SK-N-SH (cell line): ENCODE data around the gene DKK1. TPM values are rescaled to one million over a fixed set of nuclear protein-coding genes. Genes with fewer than 3 reads are reported as not detected.

ENCODE experiments used
- CTCF ChIA-PET: fragments of 300-600, 350-600 bp; formaldehyde crosslinking; extraction: SDS; loops from one replicate; lab custom pipeline; 2021; lab: Yijun Ruan, JAX
- POLR2A ChIA-PET: fragments of 350-600 bp; sonication (Branson Sonifier 250); formaldehyde crosslinking; extraction: SDS; loops from one replicate; lab custom pipeline; 2020; ENCODE audit warnings: antibody characterized with exemption, inconsistent platforms; lab: Yijun Ruan, JAX
- DNase-seq: peaks from one replicate; pipeline ENCODE4 v3.0.0; 2012
- H2AFZ ChIP-seq: fragments of 200-600 bp; sonication (generic); 2 replicates; pipeline ENCODE4 v1.8.1; 2016; ENCODE audit warnings: antibody characterized with exemption, mild to moderate bottlenecking, low read depth
- H3F3A ChIP-seq: fragments of 200-600 bp; sonication (generic); replicated peaks from 2 replicates; pipeline ENCODE3; 2016; ENCODE audit warnings: antibody characterized with exemption, mild to moderate bottlenecking; ENCODE audit not compliant: insufficient read depth
- H3K27ac ChIP-seq, 2 experiments: fragments of 200-500 bp in 1 of 2; fragments of 200-600 bp in 1 of 2; sonication (Bioruptor generic) in 1 of 2; sonication (generic), shearing (Covaris generic) in 1 of 2; 2 replicates each; pipeline versions ENCODE4 v1.5.1 to v1.6.1; 2014 to 2016; ENCODE audit warnings: low read depth in 2 of 2, inconsistent platforms in 1 of 2, low read length in 1 of 2, mild to moderate bottlenecking in 1 of 2, mixed read lengths in 1 of 2
- H3K27me3 ChIP-seq: fragments of 200-600 bp; sonication (generic), shearing (Covaris generic); 2 replicates; pipeline ENCODE4 v1.6.1; 2016; ENCODE audit warnings: mixed run types; ENCODE audit not compliant: insufficient read depth
- H3K36me3 ChIP-seq, 2 experiments: fragments of 200-500 bp in 1 of 2; fragments of 200-600 bp in 1 of 2; sonication (Bioruptor generic) in 1 of 2; sonication (generic) in 1 of 2; replicated peaks in 1 of 2; 2 replicates each; pipeline versions ENCODE3 to v1.5.1; 2014 to 2016; ENCODE audit warnings: low read length in 1 of 2, mild to moderate bottlenecking in 1 of 2; ENCODE audit not compliant: insufficient read depth in 2 of 2, control insufficient read depth in 1 of 2
- H3K4me1 ChIP-seq, 2 experiments: fragments of 200-500 bp in 1 of 2; fragments of 200-600 bp in 1 of 2; sonication (Bioruptor generic) in 1 of 2; sonication (generic), shearing (Covaris generic) in 1 of 2; 2 replicates each; pipeline versions ENCODE4 v1.5.1 to v1.6.1; 2014 to 2016; ENCODE audit warnings: low read depth in 1 of 2, low read length in 1 of 2, mixed run types in 1 of 2; ENCODE audit not compliant: insufficient read depth in 2 of 2, control insufficient read depth in 1 of 2
- H3K4me2 ChIP-seq: fragments of 200-600 bp; sonication (generic), shearing (Covaris generic); 2 replicates; pipeline ENCODE4 v1.6.1; 2017; ENCODE audit warnings: mixed run types
- H3K4me3 ChIP-seq, 2 experiments: fragments of 200-500 bp in 1 of 2; fragments of 200-600 bp in 1 of 2; sonication (Bioruptor generic) in 1 of 2; sonication (generic), shearing (Covaris generic) in 1 of 2; 2 replicates each; pipeline versions ENCODE4 v1.5.1 to v1.8.1; 2014 to 2016; ENCODE audit warnings: low read depth in 2 of 2, inconsistent platforms in 1 of 2, low read length in 1 of 2, mild to moderate bottlenecking in 1 of 2, mixed read lengths in 1 of 2, moderate library complexity in 1 of 2
- H3K79me2 ChIP-seq: fragments of 200-600 bp; sonication (generic); 2 replicates; pipeline ENCODE4 v1.8.1; 2017; ENCODE audit warnings: mild to moderate bottlenecking; ENCODE audit not compliant: insufficient read depth
- H3K9ac ChIP-seq: fragments of 200-600 bp; sonication (generic); 2 replicates; pipeline ENCODE4 v1.6.1; 2017; ENCODE audit warnings: mixed run types
- H3K9me2 ChIP-seq: fragments of 200-600 bp; sonication (generic); 2 replicates; pipeline ENCODE4 v1.6.1; 2017; ENCODE audit warnings: mixed run types
- H3K9me3 ChIP-seq: fragments of 200-600 bp; sonication (generic); 2 replicates; pipeline ENCODE4 v1.6.1; 2017; ENCODE audit warnings: mixed run types, mild to moderate bottlenecking, moderate library complexity
- H4K20me1 ChIP-seq: fragments of 200-600 bp; sonication (generic); 2 replicates; pipeline ENCODE4 v1.6.1; 2017; ENCODE audit warnings: mild to moderate bottlenecking, mixed run types; ENCODE audit not compliant: insufficient read depth
- FOXM1 ChIP-seq: IDR thresholded peaks from 2 replicates; pipeline ENCODE4 v1.4.0; 2012; ENCODE audit warnings: low read depth, mild to moderate bottlenecking
- JUND ChIP-seq: IDR thresholded peaks from 2 replicates; pipeline ENCODE4 v1.4.0; 2012
- NRF1 ChIP-seq: IDR thresholded peaks from 2 replicates; pipeline ENCODE4 v1.6.1; 2012; ENCODE audit warnings: low read depth, mild to moderate bottlenecking, low read length
- RAD21 ChIP-seq: IDR thresholded peaks from 2 replicates; pipeline ENCODE4 v1.6.1; 2012; ENCODE audit warnings: mild to moderate bottlenecking, low read length
- RFX5 ChIP-seq: IDR thresholded peaks from 2 replicates; pipeline ENCODE4 v1.6.1; 2012; ENCODE audit warnings: mild to moderate bottlenecking, improper control_type of control experiment, low read length
- TEAD4 ChIP-seq: IDR thresholded peaks from 2 replicates; pipeline ENCODE4 v1.4.0; 2012; ENCODE audit warnings: mild to moderate bottlenecking, borderline replicate concordance; ENCODE audit not compliant: insufficient read depth
- WGBS: methylation state at CpG from one replicate; pipeline ENCODE4 v1.1.6; 2017; ENCODE audit warnings: low lambda C conversion rate; 5-methylcytosine and 5-hydroxymethylcytosine counted together
- polyA plus RNA-seq, 3 experiments: library from polyadenylated mRNA; depleted of rRNA; stranded (reverse); fragments of >200 nt; gene quantifications; 2 replicates each; pipeline ENCODE4 v1.2.3, GENCODE V29; 2012
- TF ChIP-seq, protein P1 (sequence below): IDR thresholded peaks from 2 replicates; pipeline ENCODE4 v1.4.0; 2012; ENCODE audit warnings: low read depth, borderline replicate concordance
- TF ChIP-seq, protein P2 (sequence below): IDR thresholded peaks from 2 replicates; pipeline ENCODE4; 2012
- TF ChIP-seq, protein P3 (sequence below): fragments of 150-350 bp; IDR thresholded peaks from 2 replicates; pipeline ENCODE4 v1.6.1; 2016; ENCODE audit warnings: mild to moderate bottlenecking, low read depth, low read length
- TF ChIP-seq, protein P4 (sequence below): IDR thresholded peaks from 2 replicates; pipeline ENCODE4 v1.6.1; 2012; ENCODE audit warnings: mild to moderate bottlenecking, low read depth, low read length, moderate library complexity
- TF ChIP-seq, protein P5 (sequence below): fragments of 150-350 bp; IDR thresholded peaks from 2 replicates; pipeline ENCODE4 v1.6.1; 2017; ENCODE audit warnings: antibody characterized with exemption, low read length, low read depth, borderline replicate concordance

The DKK1 gene
- polyA plus RNA-seq, 1 of the 3 experiments (the other 2 are of a cell fraction): 225 TPM

DNA sequence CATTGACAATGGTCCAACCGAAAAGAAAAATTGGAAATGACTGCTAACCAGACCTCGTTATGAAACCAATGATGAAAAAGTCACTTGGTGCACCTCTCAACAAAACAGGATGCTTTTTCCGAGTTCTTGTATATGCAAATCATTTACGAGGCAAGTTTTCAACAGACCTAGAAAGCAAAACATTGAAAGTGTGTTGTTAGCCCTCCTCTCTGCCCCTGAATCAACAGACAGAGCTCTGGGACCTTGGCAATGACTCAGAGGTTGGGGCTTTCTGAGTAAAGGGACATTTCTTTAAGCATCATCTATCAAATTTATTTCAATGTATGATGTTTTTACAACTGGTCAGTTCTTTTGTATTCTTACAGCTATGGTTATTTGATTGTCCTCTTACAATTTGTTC lies 16.3 kb upstream of the DKK1 start:
- POLR2A ChIA-PET: no interaction called here
- TF ChIP-seq, protein P1, sequence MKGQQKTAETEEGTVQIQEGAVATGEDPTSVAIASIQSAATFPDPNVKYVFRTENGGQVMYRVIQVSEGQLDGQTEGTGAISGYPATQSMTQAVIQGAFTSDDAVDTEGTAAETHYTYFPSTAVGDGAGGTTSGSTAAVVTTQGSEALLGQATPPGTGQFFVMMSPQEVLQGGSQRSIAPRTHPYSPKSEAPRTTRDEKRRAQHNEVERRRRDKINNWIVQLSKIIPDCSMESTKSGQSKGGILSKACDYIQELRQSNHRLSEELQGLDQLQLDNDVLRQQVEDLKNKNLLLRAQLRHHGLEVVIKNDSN: no peak
- TF ChIP-seq FOXM1 (no peak), JUND (no peak), TEAD4 (no peak), RFX5 (no peak)
- TF ChIP-seq, protein P2, sequence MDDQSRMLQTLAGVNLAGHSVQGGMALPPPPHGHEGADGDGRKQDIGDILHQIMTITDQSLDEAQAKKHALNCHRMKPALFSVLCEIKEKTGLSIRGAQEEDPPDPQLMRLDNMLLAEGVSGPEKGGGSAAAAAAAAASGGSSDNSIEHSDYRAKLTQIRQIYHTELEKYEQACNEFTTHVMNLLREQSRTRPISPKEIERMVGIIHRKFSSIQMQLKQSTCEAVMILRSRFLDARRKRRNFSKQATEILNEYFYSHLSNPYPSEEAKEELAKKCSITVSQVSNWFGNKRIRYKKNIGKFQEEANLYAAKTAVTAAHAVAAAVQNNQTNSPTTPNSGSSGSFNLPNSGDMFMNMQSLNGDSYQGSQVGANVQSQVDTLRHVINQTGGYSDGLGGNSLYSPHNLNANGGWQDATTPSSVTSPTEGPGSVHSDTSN: no peak
- TF ChIP-seq, protein P3, sequence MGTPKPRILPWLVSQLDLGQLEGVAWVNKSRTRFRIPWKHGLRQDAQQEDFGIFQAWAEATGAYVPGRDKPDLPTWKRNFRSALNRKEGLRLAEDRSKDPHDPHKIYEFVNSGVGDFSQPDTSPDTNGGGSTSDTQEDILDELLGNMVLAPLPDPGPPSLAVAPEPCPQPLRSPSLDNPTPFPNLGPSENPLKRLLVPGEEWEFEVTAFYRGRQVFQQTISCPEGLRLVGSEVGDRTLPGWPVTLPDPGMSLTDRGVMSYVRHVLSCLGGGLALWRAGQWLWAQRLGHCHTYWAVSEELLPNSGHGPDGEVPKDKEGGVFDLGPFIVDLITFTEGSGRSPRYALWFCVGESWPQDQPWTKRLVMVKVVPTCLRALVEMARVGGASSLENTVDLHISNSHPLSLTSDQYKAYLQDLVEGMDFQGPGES: no peak
- TF ChIP-seq, protein P4, sequence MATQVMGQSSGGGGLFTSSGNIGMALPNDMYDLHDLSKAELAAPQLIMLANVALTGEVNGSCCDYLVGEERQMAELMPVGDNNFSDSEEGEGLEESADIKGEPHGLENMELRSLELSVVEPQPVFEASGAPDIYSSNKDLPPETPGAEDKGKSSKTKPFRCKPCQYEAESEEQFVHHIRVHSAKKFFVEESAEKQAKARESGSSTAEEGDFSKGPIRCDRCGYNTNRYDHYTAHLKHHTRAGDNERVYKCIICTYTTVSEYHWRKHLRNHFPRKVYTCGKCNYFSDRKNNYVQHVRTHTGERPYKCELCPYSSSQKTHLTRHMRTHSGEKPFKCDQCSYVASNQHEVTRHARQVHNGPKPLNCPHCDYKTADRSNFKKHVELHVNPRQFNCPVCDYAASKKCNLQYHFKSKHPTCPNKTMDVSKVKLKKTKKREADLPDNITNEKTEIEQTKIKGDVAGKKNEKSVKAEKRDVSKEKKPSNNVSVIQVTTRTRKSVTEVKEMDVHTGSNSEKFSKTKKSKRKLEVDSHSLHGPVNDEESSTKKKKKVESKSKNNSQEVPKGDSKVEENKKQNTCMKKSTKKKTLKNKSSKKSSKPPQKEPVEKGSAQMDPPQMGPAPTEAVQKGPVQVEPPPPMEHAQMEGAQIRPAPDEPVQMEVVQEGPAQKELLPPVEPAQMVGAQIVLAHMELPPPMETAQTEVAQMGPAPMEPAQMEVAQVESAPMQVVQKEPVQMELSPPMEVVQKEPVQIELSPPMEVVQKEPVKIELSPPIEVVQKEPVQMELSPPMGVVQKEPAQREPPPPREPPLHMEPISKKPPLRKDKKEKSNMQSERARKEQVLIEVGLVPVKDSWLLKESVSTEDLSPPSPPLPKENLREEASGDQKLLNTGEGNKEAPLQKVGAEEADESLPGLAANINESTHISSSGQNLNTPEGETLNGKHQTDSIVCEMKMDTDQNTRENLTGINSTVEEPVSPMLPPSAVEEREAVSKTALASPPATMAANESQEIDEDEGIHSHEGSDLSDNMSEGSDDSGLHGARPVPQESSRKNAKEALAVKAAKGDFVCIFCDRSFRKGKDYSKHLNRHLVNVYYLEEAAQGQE: no peak

DNA sequence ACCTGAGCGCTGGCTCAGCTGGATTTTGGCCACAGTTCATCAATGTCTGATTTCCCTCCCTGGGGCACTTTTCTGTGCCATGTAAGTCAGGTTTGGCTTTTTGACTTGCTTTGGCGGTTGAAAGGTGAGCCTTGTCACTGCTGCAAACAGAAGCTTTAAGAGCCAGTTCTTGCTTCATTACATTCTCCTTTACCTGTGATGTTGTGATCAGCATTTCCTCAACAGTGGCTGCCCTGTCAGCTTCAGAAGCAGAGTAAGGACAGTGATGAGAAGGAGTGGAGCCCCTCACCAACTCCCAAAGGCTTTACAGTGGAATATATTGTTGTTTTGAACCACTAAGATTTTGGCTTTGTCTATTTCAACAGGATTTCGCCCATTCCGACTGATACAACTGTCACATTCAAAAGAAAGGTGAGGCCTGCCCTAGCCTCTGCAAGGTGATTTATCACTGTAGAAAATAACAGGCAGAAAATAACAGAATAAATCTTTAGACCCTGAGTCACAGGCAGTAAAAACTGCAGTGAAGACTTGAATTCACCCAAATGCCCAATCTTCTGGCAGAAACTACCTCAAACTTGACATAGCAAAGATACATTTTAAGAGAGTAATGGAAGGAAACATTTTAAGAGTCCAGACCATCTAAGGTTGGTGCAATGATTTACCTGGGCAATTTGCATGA lies 13.3 kb upstream of the DKK1 start:
- Histone ChIP-seq H2AFZ (no peak overlapping the region), H3K36me3 (no peaks in the 10 kb centered on the region), H3K27ac (no peak overlapping the region), H3K9ac (no peak overlapping the region), H3K4me3 (no peak overlapping the region), H3K27me3 (no peaks in the 10 kb centered on the region), H3K4me1 (no peaks in the 10 kb centered on the region; a peak in 1 of 4 replicates), H4K20me1 (no peaks in the 10 kb centered on the region), H3K9me2 (no peaks in the 10 kb centered on the region), H3F3A (peaks cover 2% of the 10 kb centered on the region), H3K4me2 (no peak overlapping the region), H3K79me2 (no peaks in the 10 kb centered on the region), H3K9me3 (no peaks in the 10 kb centered on the region)
- no peak for DNase-seq
- TF ChIP-seq RAD21 (no peak), NRF1 (no peak)
- TF ChIP-seq, protein P5, sequence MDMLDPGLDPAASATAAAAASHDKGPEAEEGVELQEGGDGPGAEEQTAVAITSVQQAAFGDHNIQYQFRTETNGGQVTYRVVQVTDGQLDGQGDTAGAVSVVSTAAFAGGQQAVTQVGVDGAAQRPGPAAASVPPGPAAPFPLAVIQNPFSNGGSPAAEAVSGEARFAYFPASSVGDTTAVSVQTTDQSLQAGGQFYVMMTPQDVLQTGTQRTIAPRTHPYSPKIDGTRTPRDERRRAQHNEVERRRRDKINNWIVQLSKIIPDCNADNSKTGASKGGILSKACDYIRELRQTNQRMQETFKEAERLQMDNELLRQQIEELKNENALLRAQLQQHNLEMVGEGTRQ: no peak
- TF ChIP-seq, protein P3: no peak
- CTCF ChIA-PET: interaction anchor here (2.0 kb wide), 1 partner anchor 188 kb away, joined by 4 read pairs; no protein-coding TSS in a partner anchor
- POLR2A ChIA-PET: no interaction called here
- 100% methylated on average over 4 of the region's 4 CpGs for WGBS

More for the DNA sequence above, 16.3 kb upstream of the DKK1 start:
- H3K9me2 ChIP-seq: no peaks in the 10 kb centered on the region
- no peak overlapping the region for H3K4me3 ChIP-seq
- no peaks in the 10 kb centered on the region for H4K20me1 ChIP-seq
- H3K9ac ChIP-seq: no peak overlapping the region
- CTCF ChIA-PET: interaction anchor here (1.3 to 2.0 kb wide), 2 partner anchors 10 to 443 kb away, joined by 3 to 5 read pairs; no protein-coding TSS in a partner anchor
- H3K9me3 ChIP-seq: no peaks in the 10 kb centered on the region
- WGBS: 85% methylated on average over 4 of the region's 4 CpGs
- H3K27ac ChIP-seq: no peak overlapping the region
- H3K36me3 ChIP-seq: no peaks in the 10 kb centered on the region
- no peak overlapping the region for H2AFZ ChIP-seq
- DNase-seq: no peak
- H3K79me2 ChIP-seq: no peaks in the 10 kb centered on the region
- H3K4me1 ChIP-seq: no peaks in the 10 kb centered on the region; a peak in 1 of 4 replicates
- H3F3A ChIP-seq: peaks cover 4% of the 10 kb centered on the region
- no peak overlapping the region for H3K4me2 ChIP-seq
- H3K27me3 ChIP-seq: no peaks in the 10 kb centered on the region
